Lower leg skin (tissue), 4 donors: ENCODE results near the gene KIAA2012. TPM values are rescaled to one million over a fixed set of nuclear protein-coding genes. Genes with fewer than 3 reads are reported as not detected.

Source experiments
- DNase-seq, 2 donors: peaks; one replicate each; pipeline ENCODE4 v3.0.0-alpha.2; 2019; ENCODE audit warnings: low spot score in 2 of 2
- H3K4me3 ChIP-seq: fragments of 200-600 bp; sonication (generic); 2 replicates; pipeline ENCODE4 v1.5.1; 2017; ENCODE audit warnings: mild to moderate bottlenecking, low read depth; ENCODE audit not compliant: poor library complexity, severe bottlenecking
- CTCF ChIP-seq, 3 donors: fragments of 450-650 bp; IDR thresholded peaks; one replicate each; pipeline ENCODE4 v1.5.1; 2016; ENCODE audit warnings: antibody characterized with exemption in 3 of 3, mild to moderate bottlenecking in 3 of 3, moderate library complexity in 2 of 3
- POLR2A ChIP-seq, 2 donors: fragments of 450-650 bp; IDR thresholded peaks; one replicate each; pipeline ENCODE4 v1.6.1; 2016 to 2017; ENCODE audit warnings: antibody characterized with exemption in 2 of 2, mild to moderate bottlenecking in 1 of 2, moderate library complexity in 1 of 2
- WGBS, 2 donors: methylation state at CpG; one replicate each; pipeline ENCODE4 v1.1.5; 2018; 5-methylcytosine and 5-hydroxymethylcytosine counted together
- intact Hi-C: fragments of 100-400 bp; cut with DNase I; formaldehyde crosslinking; loops from one replicate; pipeline ENCODE4 v1.15.0; 2023; ENCODE audit warnings: low total_unique reads
- total RNA-seq, 4 donors: library from RNA; depleted of rRNA; stranded (reverse); fragments of >200 nt; gene quantifications; one replicate each; pipeline ENCODE4 v1.1.0, GENCODE V29; 2016

Gene KIAA2012
- total RNA-seq, 4 donors from 2014 or later = not detected

- TF ChIP-seq CTCF (IDR thresholded peaks at IDR 0.05) = no peak
- TF ChIP-seq POLR2A (IDR thresholded peaks at IDR 0.05) = no peak
- intact Hi-C loops = no loop called here
- no peak overlapping the region for H3K4me3 ChIP-seq
- 65 to 82% methylated on average over 1 of the region's 1 CpG for WGBS, 2 donors
- DNase-seq = no peak
Observed at GRCh38 chr2:202187570-202187969, 114.5 kb downstream of the KIAA2012 start.

- intact Hi-C loops = no loop called here
- no peak for TF ChIP-seq CTCF (IDR thresholded peaks at IDR 0.05)
- TF ChIP-seq POLR2A (IDR thresholded peaks at IDR 0.05) = no peak
- DNase-seq = no peak
- no peak overlapping the region for H3K4me3 ChIP-seq
- WGBS, 2 donors = 92 to 95% methylated on average over 5 of the region's 5 CpGs
Observed at GRCh38 chr2:202193305-202193704, 120.2 kb downstream of the KIAA2012 start.

- intact Hi-C loops = no loop called here
- H3K4me3 ChIP-seq = no peak overlapping the region
- no peak for DNase-seq
- TF ChIP-seq CTCF (IDR thresholded peaks at IDR 0.05) = no peak
- TF ChIP-seq POLR2A (IDR thresholded peaks at IDR 0.05) = no peak
- WGBS, 2 donors = 75 to 80% methylated on average over 7 of the region's 7 CpGs
Observed at GRCh38 chr2:202193881-202194353, 120.9 kb downstream of the KIAA2012 start.

- intact Hi-C loops = no loop called here
- H3K4me3 ChIP-seq = no peak overlapping the region
- TF ChIP-seq POLR2A (IDR thresholded peaks at IDR 0.05) (no peak), CTCF (IDR thresholded peaks at IDR 0.05) (no peak)
- 83% methylated on average over 3 of the region's 3 CpGs for WGBS, 2 donors
- no peak for DNase-seq
Observed at GRCh38 chr2:202194418-202194817, 121.4 kb downstream of the KIAA2012 start.

- H3K4me3 ChIP-seq = no peak overlapping the region
- TF ChIP-seq POLR2A (IDR thresholded peaks at IDR 0.05) = no peak
- TF ChIP-seq CTCF (IDR thresholded peaks at IDR 0.05) = no peak
- 74 to 78% methylated on average over 6 of the region's 6 CpGs for WGBS, 2 donors
- intact Hi-C loops = no loop called here
- DNase-seq = no peak
Observed at GRCh38 chr2:202196727-202197126, 123.7 kb downstream of the KIAA2012 start.
